ENCODE measurements around the gene HAUS5. TPM values are rescaled to one million over a fixed set of nuclear protein-coding genes. Genes with fewer than 3 reads are reported as not detected.
"Not testable (repeated sequence)": the region's sequence is repeated elsewhere in the genome, so short reads cannot be mapped to it uniquely, and the experiment has no call there.

Gene HAUS5
- total and polyA plus RNA-seq, 2 experiments from 2014 or later, result 4.9 to 12.6 TPM

DNA sequence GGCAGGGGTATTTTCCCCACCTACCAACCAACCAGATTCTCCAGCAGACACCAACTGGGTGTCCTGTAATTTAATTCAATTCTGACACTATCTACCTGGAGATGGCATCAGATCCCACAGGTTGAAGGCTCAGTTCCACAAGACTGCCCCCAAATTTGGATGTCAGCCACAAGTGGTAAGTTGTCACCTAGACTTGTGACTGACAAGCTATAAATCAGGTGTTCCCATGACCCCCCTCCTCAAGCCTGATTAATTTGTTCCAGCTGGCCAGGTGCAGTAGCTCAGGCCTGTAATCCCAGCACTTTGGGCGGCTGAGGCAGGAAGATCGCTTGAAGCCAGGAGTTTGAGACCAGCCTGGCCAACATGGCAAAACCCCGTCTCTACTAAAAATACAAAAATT lies 10.6 kb upstream of the HAUS5 start:
- Histone ChIP-seq H3K79me2 (no peaks in the 10 kb centered on the region), H3K4me3 (no peak overlapping the region), H3K27me3 (no peaks in the 10 kb centered on the region), H3K4me1 (ENCODE audit: insufficient read depth) (no peaks in the 10 kb centered on the region), H4K20me1 (ENCODE audit: insufficient read depth, poor library complexity, severe bottlenecking) (no peaks in the 10 kb centered on the region), H3K36me3 (replicated peaks; ENCODE audit: insufficient read depth, low read depth) (no peaks in the 10 kb centered on the region), H3K27ac (no peak overlapping the region), H2AFZ (no peak overlapping the region), H3K9me3 (ENCODE audit: low read depth) (no peaks in the 10 kb centered on the region), H3K4me2 (no peak overlapping the region), H3K9me2 (replicated peaks; ENCODE audit: insufficient read depth) (no peaks in the 10 kb centered on the region)
- no peak for TF ChIP-seq EZH2phosphoT487 (IDR thresholded peaks at IDR 0.05; ENCODE audit: low read depth, severe bottlenecking, unreplicated experiment)
- TF ChIP-seq, protein P1, sequence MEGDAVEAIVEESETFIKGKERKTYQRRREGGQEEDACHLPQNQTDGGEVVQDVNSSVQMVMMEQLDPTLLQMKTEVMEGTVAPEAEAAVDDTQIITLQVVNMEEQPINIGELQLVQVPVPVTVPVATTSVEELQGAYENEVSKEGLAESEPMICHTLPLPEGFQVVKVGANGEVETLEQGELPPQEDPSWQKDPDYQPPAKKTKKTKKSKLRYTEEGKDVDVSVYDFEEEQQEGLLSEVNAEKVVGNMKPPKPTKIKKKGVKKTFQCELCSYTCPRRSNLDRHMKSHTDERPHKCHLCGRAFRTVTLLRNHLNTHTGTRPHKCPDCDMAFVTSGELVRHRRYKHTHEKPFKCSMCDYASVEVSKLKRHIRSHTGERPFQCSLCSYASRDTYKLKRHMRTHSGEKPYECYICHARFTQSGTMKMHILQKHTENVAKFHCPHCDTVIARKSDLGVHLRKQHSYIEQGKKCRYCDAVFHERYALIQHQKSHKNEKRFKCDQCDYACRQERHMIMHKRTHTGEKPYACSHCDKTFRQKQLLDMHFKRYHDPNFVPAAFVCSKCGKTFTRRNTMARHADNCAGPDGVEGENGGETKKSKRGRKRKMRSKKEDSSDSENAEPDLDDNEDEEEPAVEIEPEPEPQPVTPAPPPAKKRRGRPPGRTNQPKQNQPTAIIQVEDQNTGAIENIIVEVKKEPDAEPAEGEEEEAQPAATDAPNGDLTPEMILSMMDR (IDR thresholded peaks at IDR 0.05; ENCODE audit: poor library complexity), result no peak
- TF ChIP-seq EZH2 (IDR thresholded peaks at IDR 0.05; ENCODE audit: borderline replicate concordance), result no peak
- DNase-seq (ENCODE audit: low spot score), result no peak
- WGBS (ENCODE audit: low lambda C conversion rate, missing lambda C conversion rate), result 89% methylated on average over 3 of the region's 3 CpGs

GRCh38 chr19:35604436-35604835 lies 8.1 kb upstream of the HAUS5 start:
- H3K4me1 ChIP-seq (ENCODE audit: insufficient read depth); H3K36me3 ChIP-seq (replicated peaks; ENCODE audit: insufficient read depth, low read depth); H3K79me2 ChIP-seq; H2AFZ ChIP-seq; H4K20me1 ChIP-seq (ENCODE audit: insufficient read depth, poor library complexity, severe bottlenecking); DNase-seq (ENCODE audit: low spot score); H3K9me3 ChIP-seq (ENCODE audit: low read depth); H3K9me2 ChIP-seq (replicated peaks; ENCODE audit: insufficient read depth); H3K4me3 ChIP-seq; H3K27me3 ChIP-seq; H3K4me2 ChIP-seq: not testable (repeated sequence)
- H3K27ac ChIP-seq, result peak overlapping the region; percentile 33
- WGBS (ENCODE audit: low lambda C conversion rate, missing lambda C conversion rate), result 81% methylated on average over 4 of the region's 4 CpGs

DNA sequence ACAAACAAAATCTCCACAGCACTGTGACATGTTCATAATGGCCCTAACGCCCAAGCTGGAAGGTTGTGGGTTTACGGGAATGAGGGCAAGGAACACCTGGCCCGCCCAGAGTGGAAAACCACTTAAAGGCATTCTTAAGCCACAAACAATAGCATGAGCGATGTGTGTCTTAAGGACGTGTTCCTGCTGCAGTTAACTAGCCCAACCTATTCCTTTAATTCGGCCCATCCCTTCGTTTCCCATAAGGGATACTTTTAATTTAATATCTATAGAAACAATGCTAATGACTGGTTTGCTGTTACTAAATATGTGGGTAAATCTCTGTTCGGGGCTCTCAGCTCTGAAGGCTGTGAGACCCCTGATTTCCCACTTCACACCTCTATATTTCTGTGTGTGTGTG lies 5.4 kb upstream of the HAUS5 start:
- 86% methylated on average over 8 of the region's 8 CpGs for WGBS (ENCODE audit: low lambda C conversion rate, missing lambda C conversion rate)
- H4K20me1 ChIP-seq (ENCODE audit: insufficient read depth, poor library complexity, severe bottlenecking); H3K36me3 ChIP-seq (replicated peaks; ENCODE audit: insufficient read depth, low read depth); H3K9me3 ChIP-seq (ENCODE audit: low read depth); H3K27me3 ChIP-seq; H2AFZ ChIP-seq; H3K79me2 ChIP-seq; H3K9me2 ChIP-seq (replicated peaks; ENCODE audit: insufficient read depth); H3K4me3 ChIP-seq; H3K4me1 ChIP-seq (ENCODE audit: insufficient read depth); DNase-seq (ENCODE audit: low spot score); H3K27ac ChIP-seq; H3K4me2 ChIP-seq: not testable (repeated sequence)

DNA sequence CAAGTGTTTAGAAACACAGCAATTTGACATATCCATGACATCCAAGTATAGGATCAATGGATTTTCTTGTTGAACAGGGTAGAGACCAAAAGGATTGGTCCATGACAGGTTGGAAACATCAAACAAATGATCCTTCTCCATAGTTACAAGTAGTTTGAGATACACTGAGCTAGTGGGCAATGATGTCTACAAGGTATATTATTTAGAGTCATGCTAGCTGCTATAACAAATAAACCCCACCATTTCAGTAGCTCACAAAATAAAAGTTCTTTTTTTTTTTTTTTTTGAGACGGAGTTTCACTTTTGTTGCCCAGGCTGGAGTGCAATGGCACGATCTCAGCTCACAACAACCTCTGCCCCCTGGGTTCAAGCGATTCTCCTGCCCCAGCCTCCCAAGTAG lies 4.9 kb upstream of the HAUS5 start:
- Histone ChIP-seq H3K79me2 (no peaks in the 10 kb centered on the region), H3K9me3 (ENCODE audit: low read depth) (no peaks in the 10 kb centered on the region), H3K36me3 (replicated peaks; ENCODE audit: insufficient read depth, low read depth) (no peaks in the 10 kb centered on the region), H3K4me3 (no peak overlapping the region), H2AFZ (no peak overlapping the region), H3K27me3 (no peaks in the 10 kb centered on the region), H4K20me1 (ENCODE audit: insufficient read depth, poor library complexity, severe bottlenecking) (no peaks in the 10 kb centered on the region), H3K9me2 (replicated peaks; ENCODE audit: insufficient read depth) (no peaks in the 10 kb centered on the region), H3K4me2 (no peak overlapping the region), H3K4me1 (ENCODE audit: insufficient read depth) (no peaks in the 10 kb centered on the region), H3K27ac (no peak overlapping the region)
- 69% methylated on average over 3 of the region's 3 CpGs for WGBS (ENCODE audit: low lambda C conversion rate, missing lambda C conversion rate)
- TF ChIP-seq, protein P1 (IDR thresholded peaks at IDR 0.05; ENCODE audit: poor library complexity), result no peak
- no peak for TF ChIP-seq EZH2 (IDR thresholded peaks at IDR 0.05; ENCODE audit: borderline replicate concordance)
- TF ChIP-seq EZH2phosphoT487 (IDR thresholded peaks at IDR 0.05; ENCODE audit: low read depth, severe bottlenecking, unreplicated experiment), result no peak
- no peak for DNase-seq (ENCODE audit: low spot score)

- no peaks in the 10 kb centered on the region for H3K9me3 ChIP-seq (ENCODE audit: low read depth)
- no peaks in the 10 kb centered on the region for H4K20me1 ChIP-seq (ENCODE audit: insufficient read depth, poor library complexity, severe bottlenecking)
- H3K27ac ChIP-seq, result no peak overlapping the region
- H3K4me2 ChIP-seq, result no peak overlapping the region
- no peak for DNase-seq (ENCODE audit: low spot score)
- no peaks in the 10 kb centered on the region for H3K27me3 ChIP-seq
- H3K4me1 ChIP-seq (ENCODE audit: insufficient read depth), result no peaks in the 10 kb centered on the region
- WGBS (ENCODE audit: low lambda C conversion rate, missing lambda C conversion rate), result 78% methylated on average over 2 of the region's 2 CpGs
- no peak overlapping the region for H3K4me3 ChIP-seq
- H3K36me3 ChIP-seq (replicated peaks; ENCODE audit: insufficient read depth, low read depth), result no peaks in the 10 kb centered on the region
- TF ChIP-seq EZH2 (IDR thresholded peaks at IDR 0.05; ENCODE audit: borderline replicate concordance), result no peak
- TF ChIP-seq EZH2phosphoT487 (IDR thresholded peaks at IDR 0.05; ENCODE audit: low read depth, severe bottlenecking, unreplicated experiment), result no peak
- TF ChIP-seq, protein P1 (IDR thresholded peaks at IDR 0.05; ENCODE audit: poor library complexity), result no peak
- no peaks in the 10 kb centered on the region for H3K79me2 ChIP-seq
- H2AFZ ChIP-seq, result no peak overlapping the region
- H3K9me2 ChIP-seq (replicated peaks; ENCODE audit: insufficient read depth), result no peaks in the 10 kb centered on the region
Observed at GRCh38 chr19:35608251-35608650, 4.3 kb upstream of the HAUS5 start.
